GM21737 (cell line): ENCODE results near the gene SH3RF1.
"Not testable (repeated sequence)": the region's sequence is repeated elsewhere in the genome, so short reads cannot be mapped to it uniquely, and the experiment has no call there.

Experiments
- ATAC-seq: cut with Tn5 transposase; IDR thresholded peaks from one replicate; pipeline ENCODE4 v1.9.1; 2021; ENCODE audit warnings: mild to moderate bottlenecking, moderate library complexity; ENCODE audit not compliant: unreplicated experiment

The SH3RF1 gene

GRCh38 chr4:169229571-169230028 is 41.2 kb downstream of the SH3RF1 start:
- ATAC-seq: no peak

- ATAC-seq: no peak
Measured at GRCh38 chr4:169228076-169228475, 42.7 kb downstream of the SH3RF1 start.

- no peak for ATAC-seq
Measured at GRCh38 chr4:169226565-169226964, 44.2 kb downstream of the SH3RF1 start.

- ATAC-seq: peak; percentile 14
Measured at GRCh38 chr4:169225812-169226211, 44.9 kb downstream of the SH3RF1 start.

GRCh38 chr4:169225058-169225751 is 45.6 kb downstream of the SH3RF1 start:
- peak; percentile 57 for ATAC-seq

- ATAC-seq: no peak
Measured at GRCh38 chr4:169222761-169223160, 48.0 kb downstream of the SH3RF1 start.

- no peak for ATAC-seq
Measured at GRCh38 chr4:169221662-169222061, 49.1 kb downstream of the SH3RF1 start.

GRCh38 chr4:169220854-169221411 is 49.8 kb downstream of the SH3RF1 start:
- ATAC-seq: no peak

- ATAC-seq: no peak
Measured at GRCh38 chr4:169220447-169220846, 50.3 kb downstream of the SH3RF1 start.

GRCh38 chr4:169219440-169219839 is 51.3 kb downstream of the SH3RF1 start:
- ATAC-seq: no peak

GRCh38 chr4:169215656-169216055 is 55.1 kb downstream of the SH3RF1 start:
- no peak for ATAC-seq

GRCh38 chr4:169212981-169213380 is 57.8 kb downstream of the SH3RF1 start:
- no peak for ATAC-seq

- peak; percentile 87 for ATAC-seq
Measured at GRCh38 chr4:169210504-169211118, 60.1 kb downstream of the SH3RF1 start.

GRCh38 chr4:169209388-169209883 is 61.3 kb downstream of the SH3RF1 start:
- no peak for ATAC-seq

GRCh38 chr4:169208516-169208915 is 62.2 kb downstream of the SH3RF1 start:
- no peak for ATAC-seq

GRCh38 chr4:169208090-169208455 is 62.7 kb downstream of the SH3RF1 start:
- ATAC-seq: no peak

GRCh38 chr4:169207436-169208089 is 63.2 kb downstream of the SH3RF1 start:
- no peak for ATAC-seq

- no peak for ATAC-seq
Measured at GRCh38 chr4:169205744-169206080, 65.0 kb downstream of the SH3RF1 start.

GRCh38 chr4:169205075-169205743 is 65.5 kb downstream of the SH3RF1 start:
- ATAC-seq: no peak

- ATAC-seq: no peak
Measured at GRCh38 chr4:169203891-169204290, 66.9 kb downstream of the SH3RF1 start.

GRCh38 chr4:169203278-169203677 is 67.5 kb downstream of the SH3RF1 start:
- ATAC-seq: not testable (repeated sequence)
